ENCODE data around the gene SPIN1. TPM values are rescaled to one million over a fixed set of nuclear protein-coding genes. Genes with fewer than 3 reads are reported as not detected.

SPIN1 gene
- total RNA-seq = 10 to 100 TPM; 27.7 to 28.0 TPM

GRCh38 chr9:88388203-88388885 is at the start of gene SPIN1:
SPIN1 (plus strand) TSS chr9:88388444; CDS start chr9:88426540, 38,096 bp downstream.

Other genes starting within 250 kb of the SPIN1 start
- not detected for gene SPATA31C2, start 250.0 kb upstream of the SPIN1 start, total RNA-seq
- not detected for gene NXNL2, start 146.7 kb downstream of the SPIN1 start, total RNA-seq